T47D (cell line): ENCODE results near the gene CDC42BPG.

Experiments used
- DNase-seq, 2 experiments: peaks; one replicate each; pipeline versions ENCODE4 v3.0.0 to v3.0.0-alpha.2; 2011 to 2012; ENCODE audit warnings: low read depth in 1 of 2, low spot score in 1 of 2
- JUND ChIP-seq: IDR thresholded peaks from 2 replicates; pipeline ENCODE4 v1.6.1; 2012; ENCODE audit warnings: low read depth
- in situ Hi-C: cut with HindIII; loops from 2 replicates; pipeline ENCODE4 v1.10.0; 2016; ENCODE audit warnings: low sequenced_read_pairs, low pct_unique_long_range_greater_than_20kb

Gene CDC42BPG

GRCh38 chr11:64839887-64840782 lies 4.3 kb downstream of the CDC42BPG start:
- in situ Hi-C loops, result no loop called here
- TF ChIP-seq JUND, result no peak
- DNase-seq, result no peak

- TF ChIP-seq JUND, result no peak
- in situ Hi-C loops, result no loop called here
- DNase-seq, result no peak
Observed at GRCh38 chr11:64839335-64839734, 5.1 kb downstream of the CDC42BPG start.

GRCh38 chr11:64838600-64839334 lies 5.7 kb downstream of the CDC42BPG start:
- in situ Hi-C loops, result no loop called here

GRCh38 chr11:64837887-64838351 lies 6.5 kb downstream of the CDC42BPG start:
- TF ChIP-seq JUND, result no peak
- in situ Hi-C loops, result no loop called here

More at GRCh38 chr11:64838600-64839334, 5.7 kb downstream of the CDC42BPG start:
- no peak for TF ChIP-seq JUND
- no peak for DNase-seq

GRCh38 chr11:64836448-64837072 lies 7.9 kb downstream of the CDC42BPG start:
- in situ Hi-C loops, result no loop called here
- TF ChIP-seq JUND, result no peak
- DNase-seq, result no peak

More at GRCh38 chr11:64837887-64838351, 6.5 kb downstream of the CDC42BPG start:
- DNase-seq, result no peak

- in situ Hi-C loops, result no loop called here
- DNase-seq, result no peak
- TF ChIP-seq JUND, result no peak
Observed at GRCh38 chr11:64835616-64836447, 8.6 kb downstream of the CDC42BPG start.

GRCh38 chr11:64834723-64835615 lies 9.5 kb downstream of the CDC42BPG start:
- in situ Hi-C loops, result no loop called here
- no peak for TF ChIP-seq JUND
- DNase-seq, result peak; percentile 49 to 54

- TF ChIP-seq JUND, result no peak
- no peak for DNase-seq
- in situ Hi-C loops, result no loop called here
Observed at GRCh38 chr11:64834031-64834722, 10.3 kb downstream of the CDC42BPG start.

- DNase-seq, result no peak
- in situ Hi-C loops, result no loop called here
- TF ChIP-seq JUND, result no peak
Observed at GRCh38 chr11:64833509-64833908, 10.9 kb downstream of the CDC42BPG start.

GRCh38 chr11:64833198-64833502 lies 11.3 kb downstream of the CDC42BPG start:
- in situ Hi-C loops, result no loop called here
- no peak for DNase-seq
- no peak for TF ChIP-seq JUND

GRCh38 chr11:64832467-64833197 lies 11.8 kb downstream of the CDC42BPG start:
- DNase-seq, result no peak
- TF ChIP-seq JUND, result no peak
- in situ Hi-C loops, result no loop called here
